GM23248 (cell line): ENCODE data around the gene ACE. TPM values are rescaled to one million over a fixed set of nuclear protein-coding genes. Genes with fewer than 3 reads are reported as not detected.
A peak's percentile ranks its signal among the peaks of the same experiment; 100 is the strongest.

Experiments
- DNase-seq: peaks from one replicate; pipeline ENCODE4 v3.0.0-alpha.2; 2015
- H2AFZ ChIP-seq: fragments of 200-600 bp; sonication (generic); 2 replicates; pipeline ENCODE4 v1.6.1; 2016; ENCODE audit warnings: antibody characterized with exemption
- H3F3A ChIP-seq: fragments of 200-600 bp; sonication (generic); 2 replicates; pipeline ENCODE4 v1.6.1; 2016; ENCODE audit warnings: mild to moderate bottlenecking, antibody characterized with exemption, mixed run types; ENCODE audit not compliant: insufficient read depth
- H3K27ac ChIP-seq: fragments of 200-600 bp; sonication (generic); 2 replicates; pipeline ENCODE4 v1.5.1; 2016; ENCODE audit warnings: mild to moderate bottlenecking
- H3K27me3 ChIP-seq: fragments of 200-600 bp; sonication (generic); replicated peaks from 2 replicates; pipeline ENCODE4 v1.6.1; 2016; ENCODE audit warnings: mild to moderate bottlenecking; ENCODE audit not compliant: insufficient read depth
- H3K36me3 ChIP-seq: fragments of 200-600 bp; sonication (generic); 2 replicates; pipeline ENCODE4 v1.6.1; 2016; ENCODE audit warnings: low read depth, mild to moderate bottlenecking
- H3K4me1 ChIP-seq: fragments of 200-600 bp; sonication (generic); 2 replicates; pipeline ENCODE4 v1.6.1; 2016; ENCODE audit warnings: mild to moderate bottlenecking; ENCODE audit not compliant: insufficient read depth
- H3K4me2 ChIP-seq: fragments of 200-600 bp; sonication (generic); one replicate; pipeline ENCODE4 v1.6.1; 2016; ENCODE audit warnings: mild to moderate bottlenecking; ENCODE audit not compliant: unreplicated experiment
- H3K4me3 ChIP-seq: fragments of 200-600 bp; sonication (generic); 2 replicates; pipeline ENCODE4 v1.5.1; 2016; ENCODE audit warnings: mild to moderate bottlenecking
- H3K79me2 ChIP-seq: fragments of 200-600 bp; sonication (generic); 2 replicates; pipeline ENCODE4 v1.6.1; 2016; ENCODE audit warnings: mild to moderate bottlenecking; ENCODE audit not compliant: insufficient read depth
- H3K9ac ChIP-seq: fragments of 200-600 bp; sonication (generic); 2 replicates; pipeline ENCODE4 v1.6.1; 2016; ENCODE audit warnings: mild to moderate bottlenecking
- H3K9me2 ChIP-seq: fragments of 200-600 bp; sonication (generic); 2 replicates; pipeline ENCODE4 v1.6.1; 2016; ENCODE audit warnings: mixed run types, mild to moderate bottlenecking, moderate library complexity; ENCODE audit not compliant: insufficient read depth
- H3K9me3 ChIP-seq: fragments of 200-600 bp; sonication (generic); one replicate; pipeline ENCODE4 v1.6.1; 2017; ENCODE audit warnings: low read depth
- H4K20me1 ChIP-seq: fragments of 200-600 bp; sonication (generic); 2 replicates; pipeline ENCODE4 v1.6.0; 2016; ENCODE audit not compliant: insufficient read depth
- EZH2 ChIP-seq: fragments of 200-600 bp; sonication (generic); IDR thresholded peaks from 2 replicates; pipeline ENCODE4 v1.6.1; 2018; ENCODE audit warnings: antibody characterized with exemption, mild to moderate bottlenecking; ENCODE audit not compliant: insufficient read depth, poor library complexity, severe bottlenecking
- EZH2phosphoT487 ChIP-seq: fragments of 200-600 bp; sonication (generic); IDR thresholded peaks from 2 replicates; pipeline ENCODE4 v1.6.1; 2018; ENCODE audit warnings: antibody characterized with exemption, moderate library complexity, mild to moderate bottlenecking, low read depth; ENCODE audit not compliant: insufficient read depth
- WGBS, 2 experiments: methylation state at CpG; one replicate each; pipeline ENCODE4 v1.1.6; 2015 to 2017; ENCODE audit warnings: low lambda C conversion rate in 2 of 2, low coverage in 1 of 2; ENCODE audit errors: missing lambda C conversion rate in 2 of 2; 5-methylcytosine and 5-hydroxymethylcytosine counted together
- in situ Hi-C: fragments of 300-500 bp; cut with MboI; formaldehyde crosslinking; loops from 2 replicates; pipeline ENCODE4 v1.15.0; 2020
- polyA plus RNA-seq: library from polyadenylated mRNA; unstranded; fragments of >200 nt; fragmentation: Nextera tagmentation; extraction: Ambion mirVana; gene quantifications from 2 replicates; pipeline ENCODE4 v1.2.1, GENCODE V29; 2016
- total RNA-seq: library from RNA; depleted of rRNA; stranded (reverse); fragments of >200 nt; shearing (Covaris generic); gene quantifications from 2 replicates; pipeline ENCODE4 v1.2.3, GENCODE V29; 2014

The ACE gene
- total and polyA plus RNA-seq, 2 experiments from 2014 or later = 2.2 to 3.4 TPM

- WGBS, 2 experiments = 78 to 82% methylated on average over 20 to 22 of the region's 22 CpGs
- H3K27ac ChIP-seq = peak overlapping the region; percentile 34; the same call in 1 of the 2 replicates
- peak overlapping the region; percentile 30; the same call in 1 of the 2 replicates for H2AFZ ChIP-seq
- in situ Hi-C loops = no loop called here
- no peak overlapping the region for H3K4me3 ChIP-seq
- 0 out of 2 replicates have a peak overlapping the region, but pooled peaks have one; percentile 18 for H3K9ac ChIP-seq
- peaks cover 6% of the 10 kb centered on the region; the same call in 1 of the 2 replicates for H3K4me1 ChIP-seq
- H3K27me3 ChIP-seq = no peaks in the 10 kb centered on the region
- no peaks in the 10 kb centered on the region for H3K79me2 ChIP-seq
- no peaks in the 10 kb centered on the region for H3K9me3 ChIP-seq
- 0 out of 2 replicates have a peak, but pooled peaks cover 11% of the 10 kb centered on the region for H3F3A ChIP-seq
- H3K9me2 ChIP-seq = no peaks in the 10 kb centered on the region
- no peaks in the 10 kb centered on the region for H4K20me1 ChIP-seq
- no peaks in the 10 kb centered on the region for H3K36me3 ChIP-seq
- TF ChIP-seq EZH2 (no peak), EZH2phosphoT487 (no peak)
- H3K4me2 ChIP-seq = no peak overlapping the region
- DNase-seq = no peak
These were observed 36.6 kb upstream of the ACE start for GRCh38 chr17:63440127-63440769.

GRCh38 chr17:63440770-63441335 is 36.0 kb upstream of the ACE start:
- H3K4me3 ChIP-seq = no peak overlapping the region
- H3K9ac ChIP-seq = no peak overlapping the region
- H3K9me2 ChIP-seq = no peaks in the 10 kb centered on the region
- no peak for DNase-seq
- H4K20me1 ChIP-seq = no peaks in the 10 kb centered on the region
- H3K27ac ChIP-seq = no peak overlapping the region
- peaks cover 6% of the 10 kb centered on the region; the same call in 1 of the 2 replicates for H3K4me1 ChIP-seq
- no peaks in the 10 kb centered on the region for H3K79me2 ChIP-seq
- no peak for TF ChIP-seq EZH2
- no peak for TF ChIP-seq EZH2phosphoT487
- H3K36me3 ChIP-seq = no peaks in the 10 kb centered on the region
- no peak overlapping the region for H2AFZ ChIP-seq
- in situ Hi-C loops = no loop called here
- no peak overlapping the region for H3K4me2 ChIP-seq
- H3K9me3 ChIP-seq = no peaks in the 10 kb centered on the region
- no peaks in the 10 kb centered on the region for H3K27me3 ChIP-seq
- 0 out of 2 replicates have a peak, but pooled peaks cover 11% of the 10 kb centered on the region for H3F3A ChIP-seq
- 90 to 93% methylated on average over 16 of the region's 16 CpGs for WGBS, 2 experiments

GRCh38 chr17:63441654-63442053 is 35.2 kb upstream of the ACE start:
- no peak for DNase-seq

GRCh38 chr17:63442074-63442473 is 34.8 kb upstream of the ACE start:
- no peaks in the 10 kb centered on the region for H3K9me3 ChIP-seq
- TF ChIP-seq EZH2phosphoT487 (no peak), EZH2 (no peak)
- H4K20me1 ChIP-seq = no peaks in the 10 kb centered on the region
- in situ Hi-C loops = no loop called here
- no peak overlapping the region for H3K4me3 ChIP-seq
- no peak overlapping the region for H2AFZ ChIP-seq
- H3K27me3 ChIP-seq = no peaks in the 10 kb centered on the region
- peaks cover 6% of the 10 kb centered on the region; the same call in 1 of the 2 replicates for H3K4me1 ChIP-seq
- no peak overlapping the region for H3K4me2 ChIP-seq
- 95 to 97% methylated on average over 8 of the region's 8 CpGs for WGBS, 2 experiments
- no peak overlapping the region for H3K9ac ChIP-seq
- H3K79me2 ChIP-seq = no peaks in the 10 kb centered on the region
- H3K36me3 ChIP-seq = no peaks in the 10 kb centered on the region
- no peak overlapping the region for H3K27ac ChIP-seq
- H3K9me2 ChIP-seq = no peaks in the 10 kb centered on the region
- no peak for DNase-seq
- H3F3A ChIP-seq = 0 out of 2 replicates have a peak, but pooled peaks cover 11% of the 10 kb centered on the region

More at GRCh38 chr17:63441654-63442053, 35.2 kb upstream of the ACE start:
- Histone ChIP-seq H3K4me3 (no peak overlapping the region), H4K20me1 (no peaks in the 10 kb centered on the region), H3F3A (0 out of 2 replicates have a peak, but pooled peaks cover 11% of the 10 kb centered on the region), H3K9me3 (no peaks in the 10 kb centered on the region), H3K9me2 (no peaks in the 10 kb centered on the region), H2AFZ (no peak overlapping the region), H3K4me2 (no peak overlapping the region), H3K36me3 (no peaks in the 10 kb centered on the region), H3K4me1 (peaks cover 6% of the 10 kb centered on the region; the same call in 1 of the 2 replicates), H3K9ac (no peak overlapping the region), H3K27ac (no peak overlapping the region), H3K27me3 (no peaks in the 10 kb centered on the region), H3K79me2 (no peaks in the 10 kb centered on the region)
- in situ Hi-C loops = no loop called here
- 91 to 93% methylated on average over 13 of the region's 13 CpGs for WGBS, 2 experiments
- TF ChIP-seq EZH2 (no peak), EZH2phosphoT487 (no peak)
